ENCODE measurements around the gene EML3. TPM values are rescaled to one million over a fixed set of nuclear protein-coding genes. Genes with fewer than 3 reads are reported as not detected.

EML3 gene
- total and polyA plus RNA-seq, 2 of the 8 experiments (the other 6 are each of a cell fraction or from before 2014, with no cell fraction given), result 19.2 to 29.9 TPM

DNA sequence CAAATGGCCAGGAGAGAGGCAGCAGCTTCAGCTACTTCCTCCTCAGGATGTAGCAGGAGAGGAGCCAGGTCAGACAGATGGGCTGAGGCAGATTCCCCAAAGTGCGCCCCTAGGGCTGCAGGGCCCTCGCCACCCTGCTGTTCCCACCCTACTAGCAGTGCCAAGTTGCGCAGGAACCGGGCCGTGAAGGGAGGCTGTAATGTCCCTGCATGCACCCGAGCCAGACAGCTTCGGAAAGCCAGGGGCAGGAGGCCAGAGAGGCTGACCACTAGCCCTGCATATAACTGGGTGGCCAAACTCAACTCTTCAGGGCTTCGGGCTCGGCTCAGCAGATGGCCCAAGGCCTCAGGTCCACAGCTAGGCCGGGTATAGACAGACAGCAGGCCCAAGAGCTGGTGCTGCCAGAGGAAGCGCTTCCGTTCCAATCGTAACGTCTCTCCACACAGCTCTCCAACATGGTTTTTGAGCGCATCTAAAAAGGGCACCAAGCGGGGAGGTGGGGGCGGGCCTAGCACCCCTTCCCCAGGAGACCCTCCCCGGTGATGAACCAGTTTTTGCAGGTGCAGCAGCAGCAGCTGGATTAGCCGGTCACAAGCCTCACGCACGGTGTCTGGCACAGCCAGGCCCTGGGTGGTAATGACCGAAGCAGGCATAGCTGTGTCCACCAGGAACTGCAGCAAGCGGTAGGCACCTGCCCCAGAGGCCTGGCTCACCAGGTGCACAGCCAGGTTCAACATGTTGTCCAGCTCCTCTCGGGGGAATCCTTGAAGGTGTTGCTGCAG is 35.8 kb upstream of the EML3 start (continued):
- TF ChIP-seq, protein P1, sequence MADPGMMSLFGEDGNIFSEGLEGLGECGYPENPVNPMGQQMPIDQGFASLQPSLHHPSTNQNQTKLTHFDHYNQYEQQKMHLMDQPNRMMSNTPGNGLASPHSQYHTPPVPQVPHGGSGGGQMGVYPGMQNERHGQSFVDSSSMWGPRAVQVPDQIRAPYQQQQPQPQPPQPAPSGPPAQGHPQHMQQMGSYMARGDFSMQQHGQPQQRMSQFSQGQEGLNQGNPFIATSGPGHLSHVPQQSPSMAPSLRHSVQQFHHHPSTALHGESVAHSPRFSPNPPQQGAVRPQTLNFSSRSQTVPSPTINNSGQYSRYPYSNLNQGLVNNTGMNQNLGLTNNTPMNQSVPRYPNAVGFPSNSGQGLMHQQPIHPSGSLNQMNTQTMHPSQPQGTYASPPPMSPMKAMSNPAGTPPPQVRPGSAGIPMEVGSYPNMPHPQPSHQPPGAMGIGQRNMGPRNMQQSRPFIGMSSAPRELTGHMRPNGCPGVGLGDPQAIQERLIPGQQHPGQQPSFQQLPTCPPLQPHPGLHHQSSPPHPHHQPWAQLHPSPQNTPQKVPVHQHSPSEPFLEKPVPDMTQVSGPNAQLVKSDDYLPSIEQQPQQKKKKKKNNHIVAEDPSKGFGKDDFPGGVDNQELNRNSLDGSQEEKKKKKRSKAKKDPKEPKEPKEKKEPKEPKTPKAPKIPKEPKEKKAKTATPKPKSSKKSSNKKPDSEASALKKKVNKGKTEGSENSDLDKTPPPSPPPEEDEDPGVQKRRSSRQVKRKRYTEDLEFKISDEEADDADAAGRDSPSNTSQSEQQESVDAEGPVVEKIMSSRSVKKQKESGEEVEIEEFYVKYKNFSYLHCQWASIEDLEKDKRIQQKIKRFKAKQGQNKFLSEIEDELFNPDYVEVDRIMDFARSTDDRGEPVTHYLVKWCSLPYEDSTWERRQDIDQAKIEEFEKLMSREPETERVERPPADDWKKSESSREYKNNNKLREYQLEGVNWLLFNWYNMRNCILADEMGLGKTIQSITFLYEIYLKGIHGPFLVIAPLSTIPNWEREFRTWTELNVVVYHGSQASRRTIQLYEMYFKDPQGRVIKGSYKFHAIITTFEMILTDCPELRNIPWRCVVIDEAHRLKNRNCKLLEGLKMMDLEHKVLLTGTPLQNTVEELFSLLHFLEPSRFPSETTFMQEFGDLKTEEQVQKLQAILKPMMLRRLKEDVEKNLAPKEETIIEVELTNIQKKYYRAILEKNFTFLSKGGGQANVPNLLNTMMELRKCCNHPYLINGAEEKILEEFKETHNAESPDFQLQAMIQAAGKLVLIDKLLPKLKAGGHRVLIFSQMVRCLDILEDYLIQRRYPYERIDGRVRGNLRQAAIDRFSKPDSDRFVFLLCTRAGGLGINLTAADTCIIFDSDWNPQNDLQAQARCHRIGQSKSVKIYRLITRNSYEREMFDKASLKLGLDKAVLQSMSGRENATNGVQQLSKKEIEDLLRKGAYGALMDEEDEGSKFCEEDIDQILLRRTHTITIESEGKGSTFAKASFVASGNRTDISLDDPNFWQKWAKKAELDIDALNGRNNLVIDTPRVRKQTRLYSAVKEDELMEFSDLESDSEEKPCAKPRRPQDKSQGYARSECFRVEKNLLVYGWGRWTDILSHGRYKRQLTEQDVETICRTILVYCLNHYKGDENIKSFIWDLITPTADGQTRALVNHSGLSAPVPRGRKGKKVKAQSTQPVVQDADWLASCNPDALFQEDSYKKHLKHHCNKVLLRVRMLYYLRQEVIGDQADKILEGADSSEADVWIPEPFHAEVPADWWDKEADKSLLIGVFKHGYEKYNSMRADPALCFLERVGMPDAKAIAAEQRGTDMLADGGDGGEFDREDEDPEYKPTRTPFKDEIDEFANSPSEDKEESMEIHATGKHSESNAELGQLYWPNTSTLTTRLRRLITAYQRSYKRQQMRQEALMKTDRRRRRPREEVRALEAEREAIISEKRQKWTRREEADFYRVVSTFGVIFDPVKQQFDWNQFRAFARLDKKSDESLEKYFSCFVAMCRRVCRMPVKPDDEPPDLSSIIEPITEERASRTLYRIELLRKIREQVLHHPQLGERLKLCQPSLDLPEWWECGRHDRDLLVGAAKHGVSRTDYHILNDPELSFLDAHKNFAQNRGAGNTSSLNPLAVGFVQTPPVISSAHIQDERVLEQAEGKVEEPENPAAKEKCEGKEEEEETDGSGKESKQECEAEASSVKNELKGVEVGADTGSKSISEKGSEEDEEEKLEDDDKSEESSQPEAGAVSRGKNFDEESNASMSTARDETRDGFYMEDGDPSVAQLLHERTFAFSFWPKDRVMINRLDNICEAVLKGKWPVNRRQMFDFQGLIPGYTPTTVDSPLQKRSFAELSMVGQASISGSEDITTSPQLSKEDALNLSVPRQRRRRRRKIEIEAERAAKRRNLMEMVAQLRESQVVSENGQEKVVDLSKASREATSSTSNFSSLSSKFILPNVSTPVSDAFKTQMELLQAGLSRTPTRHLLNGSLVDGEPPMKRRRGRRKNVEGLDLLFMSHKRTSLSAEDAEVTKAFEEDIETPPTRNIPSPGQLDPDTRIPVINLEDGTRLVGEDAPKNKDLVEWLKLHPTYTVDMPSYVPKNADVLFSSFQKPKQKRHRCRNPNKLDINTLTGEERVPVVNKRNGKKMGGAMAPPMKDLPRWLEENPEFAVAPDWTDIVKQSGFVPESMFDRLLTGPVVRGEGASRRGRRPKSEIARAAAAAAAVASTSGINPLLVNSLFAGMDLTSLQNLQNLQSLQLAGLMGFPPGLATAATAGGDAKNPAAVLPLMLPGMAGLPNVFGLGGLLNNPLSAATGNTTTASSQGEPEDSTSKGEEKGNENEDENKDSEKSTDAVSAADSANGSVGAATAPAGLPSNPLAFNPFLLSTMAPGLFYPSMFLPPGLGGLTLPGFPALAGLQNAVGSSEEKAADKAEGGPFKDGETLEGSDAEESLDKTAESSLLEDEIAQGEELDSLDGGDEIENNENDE (IDR thresholded peaks at IDR 0.05; ENCODE audit: insufficient replicate concordance, low read length), result no peak
- TF ChIP-seq SUZ12 (IDR thresholded peaks at IDR 0.05; ENCODE audit: low read length), result no peak
- TF ChIP-seq BCL11A (IDR thresholded peaks at IDR 0.05; ENCODE audit: low read depth in 2 of 2, low read length in 2 of 2), result no peak
- TF ChIP-seq BACH1 (IDR thresholded peaks at IDR 0.05; ENCODE audit: low read length), result no peak
- TF ChIP-seq NANOG (IDR thresholded peaks at IDR 0.05; ENCODE audit: insufficient read depth, low read depth, low read length, poor library complexity, severe bottlenecking), result no peak
- no peak for TF ChIP-seq ATF2 (IDR thresholded peaks at IDR 0.05; ENCODE audit: low read length)
- TF ChIP-seq PHF8 (conservative IDR thresholded peaks at IDR 0.05; ENCODE audit: low read depth, low read length), result no peak
- TF ChIP-seq CEBPB (IDR thresholded peaks at IDR 0.05; ENCODE audit: low read depth, low read length), result no peak
